Heart left ventricle (tissue), 13 donors: Measurements from ENCODE around the gene BRME1.

Experiments used
- POLR2A ChIP-seq, 2 donors: fragments of 450-650 bp; IDR thresholded peaks; one replicate each; pipeline ENCODE4 v1.6.1; 2017; ENCODE audit warnings: antibody characterized with exemption in 2 of 2, mild to moderate bottlenecking in 2 of 2, moderate library complexity in 2 of 2
- TF ChIP-seq, protein P1 (sequence below), 12 donors: fragments of 200-600 bp; sonication (generic) in 4 of 12; IDR thresholded peaks; one replicate each; pipeline versions ENCODE4 v1.5.0 to v1.8.0; 2018 to 2022; ENCODE audit warnings: antibody characterized with exemption in 12 of 12, mild to moderate bottlenecking in 5 of 12
- donor health status: ischemic (EF 13 %, LVEDD 7.1; RV severe dilation, severe dysfunction).
- donor health status: DM: no; HTN: yes; CAD: no.
- donor health status: DM: no; HTN: no; CAD: no.
- donor health status: ischemic (EF 25% LVEDD 6.9; RV normal size, moderate dysfunction).
- donor health status: ischemic (EF 25% LVEDD 5.7; RV mildly dilated, moderate dysfunction).
- donor health status: ischemic (EF 35%, LVEDD 5.7; RV mildly dilated, moderate dysfunction).
- donor health status: nonischemic (EF 11% LVEDD 7.7; RV severe dilation, severe dysfunction).
- donor health status: DM: yes; HTN: yes; CAD: no.
- donor health status: PGD.
- donor health status: ischemic (EF 29% LVEDD 5.4; RV normal size, mild dysfunction).
- donor health status: nonischemic (EF 23%, LVEDD 6.1; RV moderate dilation, normal function).

- no peak for TF ChIP-seq POLR2A (IDR thresholded peaks at IDR 0.05)
- TF ChIP-seq, protein P1, sequence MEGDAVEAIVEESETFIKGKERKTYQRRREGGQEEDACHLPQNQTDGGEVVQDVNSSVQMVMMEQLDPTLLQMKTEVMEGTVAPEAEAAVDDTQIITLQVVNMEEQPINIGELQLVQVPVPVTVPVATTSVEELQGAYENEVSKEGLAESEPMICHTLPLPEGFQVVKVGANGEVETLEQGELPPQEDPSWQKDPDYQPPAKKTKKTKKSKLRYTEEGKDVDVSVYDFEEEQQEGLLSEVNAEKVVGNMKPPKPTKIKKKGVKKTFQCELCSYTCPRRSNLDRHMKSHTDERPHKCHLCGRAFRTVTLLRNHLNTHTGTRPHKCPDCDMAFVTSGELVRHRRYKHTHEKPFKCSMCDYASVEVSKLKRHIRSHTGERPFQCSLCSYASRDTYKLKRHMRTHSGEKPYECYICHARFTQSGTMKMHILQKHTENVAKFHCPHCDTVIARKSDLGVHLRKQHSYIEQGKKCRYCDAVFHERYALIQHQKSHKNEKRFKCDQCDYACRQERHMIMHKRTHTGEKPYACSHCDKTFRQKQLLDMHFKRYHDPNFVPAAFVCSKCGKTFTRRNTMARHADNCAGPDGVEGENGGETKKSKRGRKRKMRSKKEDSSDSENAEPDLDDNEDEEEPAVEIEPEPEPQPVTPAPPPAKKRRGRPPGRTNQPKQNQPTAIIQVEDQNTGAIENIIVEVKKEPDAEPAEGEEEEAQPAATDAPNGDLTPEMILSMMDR (IDR thresholded peaks at IDR 0.05): no peak
Measured at GRCh38 chr19:13942023-13942684, 36.2 kb upstream of the BRME1 start.
